WTC11 (cell line): ENCODE data around the gene SUPT4H1.

Experiments used
- CREB1 ChIP-seq: sonication (generic); formaldehyde crosslinking; IDR thresholded peaks from 2 replicates; pipeline ENCODE4 v1.8.0; 2023; ENCODE audit warnings: mild to moderate bottlenecking, missing genetic modification reagents
- CTCF ChIP-seq: fragments of 200-600 bp; IDR thresholded peaks from 2 replicates; pipeline ENCODE4 v1.8.0; 2022; ENCODE audit warnings: antibody characterized with exemption
- HMGXB4 ChIP-seq: sonication (generic); formaldehyde crosslinking; IDR thresholded peaks from 2 replicates; pipeline ENCODE4 v1.8.1; 2023; ENCODE audit warnings: mild to moderate bottlenecking, moderate library complexity, missing genetic modification reagents
- IRF2 ChIP-seq: sonication (generic); formaldehyde crosslinking; IDR thresholded peaks from 2 replicates; pipeline ENCODE4 v1.8.0; 2022; ENCODE audit warnings: low read depth, missing genetic modification reagents, borderline replicate concordance
- RELA ChIP-seq: sonication (generic); formaldehyde crosslinking; IDR thresholded peaks from 2 replicates; pipeline ENCODE4 v1.8.1; 2022; ENCODE audit warnings: missing genetic modification reagents, mild to moderate bottlenecking, borderline replicate concordance
- TEAD4 ChIP-seq: sonication (generic); formaldehyde crosslinking; IDR thresholded peaks from 2 replicates; pipeline ENCODE4 v1.8.0; 2022; ENCODE audit warnings: mild to moderate bottlenecking, missing genetic modification reagents
- ZNF671 ChIP-seq: fragments of 250-450 bp; sonication (Bioruptor Pico); IDR thresholded peaks from 2 replicates; pipeline ENCODE4 v1.8.0; 2021; ENCODE audit warnings: mild to moderate bottlenecking
- TF ChIP-seq, protein P1 (sequence below): sonication (generic); formaldehyde crosslinking; IDR thresholded peaks from 2 replicates; pipeline ENCODE4 v1.8.1; 2023; ENCODE audit warnings: mild to moderate bottlenecking, missing genetic modification reagents, moderate library complexity
- TF ChIP-seq, protein P2 (sequence below): sonication (generic); formaldehyde crosslinking; IDR thresholded peaks from 2 replicates; pipeline ENCODE4 v1.8.1; 2022; ENCODE audit warnings: mild to moderate bottlenecking, missing genetic modification reagents, moderate library complexity, borderline replicate concordance

DNA sequence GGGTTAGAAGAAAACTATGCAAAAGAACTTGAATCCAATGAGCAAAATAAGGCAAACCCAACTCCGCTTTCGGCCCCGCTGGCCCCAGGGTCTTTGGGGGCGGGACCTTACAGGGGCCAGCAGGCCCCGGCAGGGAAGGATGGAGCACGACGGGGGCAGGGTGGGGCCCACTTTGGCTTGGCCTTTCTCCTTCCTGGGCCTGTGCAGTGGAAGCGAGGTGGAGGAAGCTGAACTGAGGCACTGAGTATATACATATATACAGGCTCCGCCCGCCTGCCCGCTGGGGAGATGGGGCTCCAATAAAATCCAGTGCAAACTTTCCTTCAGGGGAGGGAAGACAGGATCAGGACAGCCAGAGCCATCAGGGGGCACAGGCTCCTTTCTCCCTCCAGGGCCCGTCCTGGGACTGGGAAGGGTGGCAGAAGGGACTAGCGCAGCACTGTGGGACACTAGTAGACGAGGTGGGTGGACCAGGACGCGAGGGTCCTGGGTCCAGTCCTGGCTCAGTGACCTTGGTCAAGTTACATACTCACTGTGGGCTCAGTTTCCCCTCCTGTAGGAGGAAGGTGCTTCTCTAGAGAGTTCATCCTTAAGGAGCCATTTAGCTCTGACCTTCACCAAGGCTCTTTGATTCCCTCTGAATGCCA, 50.4 kb downstream of the SUPT4H1 start:
- TF ChIP-seq TEAD4 (CRISPR knock-in tag) (no peak), IRF2 (CRISPR knock-in tag) (no peak), CTCF (no peak), ZNF671 (no peak), RELA (CRISPR knock-in tag) (no peak), HMGXB4 (CRISPR knock-in tag) (no peak), CREB1 (CRISPR knock-in tag) (no peak)
- TF ChIP-seq, protein P1, sequence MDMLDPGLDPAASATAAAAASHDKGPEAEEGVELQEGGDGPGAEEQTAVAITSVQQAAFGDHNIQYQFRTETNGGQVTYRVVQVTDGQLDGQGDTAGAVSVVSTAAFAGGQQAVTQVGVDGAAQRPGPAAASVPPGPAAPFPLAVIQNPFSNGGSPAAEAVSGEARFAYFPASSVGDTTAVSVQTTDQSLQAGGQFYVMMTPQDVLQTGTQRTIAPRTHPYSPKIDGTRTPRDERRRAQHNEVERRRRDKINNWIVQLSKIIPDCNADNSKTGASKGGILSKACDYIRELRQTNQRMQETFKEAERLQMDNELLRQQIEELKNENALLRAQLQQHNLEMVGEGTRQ (CRISPR knock-in tag) = no peak
- TF ChIP-seq, protein P2, sequence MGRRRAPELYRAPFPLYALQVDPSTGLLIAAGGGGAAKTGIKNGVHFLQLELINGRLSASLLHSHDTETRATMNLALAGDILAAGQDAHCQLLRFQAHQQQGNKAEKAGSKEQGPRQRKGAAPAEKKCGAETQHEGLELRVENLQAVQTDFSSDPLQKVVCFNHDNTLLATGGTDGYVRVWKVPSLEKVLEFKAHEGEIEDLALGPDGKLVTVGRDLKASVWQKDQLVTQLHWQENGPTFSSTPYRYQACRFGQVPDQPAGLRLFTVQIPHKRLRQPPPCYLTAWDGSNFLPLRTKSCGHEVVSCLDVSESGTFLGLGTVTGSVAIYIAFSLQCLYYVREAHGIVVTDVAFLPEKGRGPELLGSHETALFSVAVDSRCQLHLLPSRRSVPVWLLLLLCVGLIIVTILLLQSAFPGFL = no peak
